Activated T-helper 1 cell treated with anti-CD3 and anti-CD28 coated beads, Interleukin-2, amount 50 U/mL, for 16 hours (primary cell): ENCODE data around the gene TCF15.

Source experiments
- DNase-seq, 2 donors: peaks; one replicate each; pipeline ENCODE4 v3.0.0-alpha.2; 2020; ENCODE audit warnings: low read depth in 1 of 2, low spot score in 1 of 2

Gene TCF15, protein sequence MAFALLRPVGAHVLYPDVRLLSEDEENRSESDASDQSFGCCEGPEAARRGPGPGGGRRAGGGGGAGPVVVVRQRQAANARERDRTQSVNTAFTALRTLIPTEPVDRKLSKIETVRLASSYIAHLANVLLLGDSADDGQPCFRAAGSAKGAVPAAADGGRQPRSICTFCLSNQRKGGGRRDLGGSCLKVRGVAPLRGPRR

DNA sequence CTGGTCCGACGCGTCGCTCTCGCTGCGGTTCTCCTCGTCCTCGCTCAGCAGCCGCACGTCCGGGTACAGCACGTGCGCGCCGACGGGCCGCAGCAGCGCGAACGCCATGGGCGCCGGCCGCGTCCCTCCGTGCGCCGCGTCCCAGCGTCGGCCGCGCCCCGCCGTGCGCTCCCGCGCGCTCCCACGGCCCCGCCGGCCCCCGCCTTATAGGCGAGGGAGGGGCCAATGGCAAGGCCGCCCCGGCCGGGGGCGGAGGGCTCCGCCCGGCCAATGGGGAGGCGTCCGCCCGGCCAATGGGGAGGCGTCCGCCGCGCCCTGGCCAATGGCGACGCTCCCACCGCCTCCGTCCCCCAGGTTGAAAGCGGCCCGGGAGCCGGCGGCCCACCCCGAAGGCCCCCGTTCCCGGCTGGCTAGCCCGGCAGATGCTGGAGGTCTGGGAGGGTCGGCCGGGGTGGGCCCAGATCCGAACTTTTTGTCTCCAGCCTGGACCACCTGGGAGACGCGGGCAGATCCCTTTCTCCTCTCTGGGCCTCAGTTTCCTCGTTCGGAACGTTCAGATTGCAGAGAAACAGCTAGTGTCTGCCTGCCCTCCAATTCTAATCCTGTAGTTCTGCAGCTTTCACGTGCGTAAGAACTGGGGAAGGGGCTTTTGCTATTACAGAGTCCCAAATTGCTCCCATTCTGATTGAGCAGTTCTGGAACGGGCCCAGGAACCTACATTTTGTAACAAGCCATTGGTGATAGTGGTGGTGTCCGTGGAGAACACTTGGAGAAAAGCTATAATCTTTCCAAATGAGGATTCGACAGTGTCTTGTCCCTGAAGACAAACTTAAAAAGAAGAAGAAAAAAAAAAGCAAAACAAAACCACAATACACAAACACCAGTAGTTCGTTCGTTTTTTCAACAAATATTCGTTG is at the start of gene TCF15:
TCF15 (minus strand) TSS at position 180 of the 917 bp plus-strand sequence; CDS start at position 108, 72 bp downstream.
- DNase-seq, result no peak

DNA sequence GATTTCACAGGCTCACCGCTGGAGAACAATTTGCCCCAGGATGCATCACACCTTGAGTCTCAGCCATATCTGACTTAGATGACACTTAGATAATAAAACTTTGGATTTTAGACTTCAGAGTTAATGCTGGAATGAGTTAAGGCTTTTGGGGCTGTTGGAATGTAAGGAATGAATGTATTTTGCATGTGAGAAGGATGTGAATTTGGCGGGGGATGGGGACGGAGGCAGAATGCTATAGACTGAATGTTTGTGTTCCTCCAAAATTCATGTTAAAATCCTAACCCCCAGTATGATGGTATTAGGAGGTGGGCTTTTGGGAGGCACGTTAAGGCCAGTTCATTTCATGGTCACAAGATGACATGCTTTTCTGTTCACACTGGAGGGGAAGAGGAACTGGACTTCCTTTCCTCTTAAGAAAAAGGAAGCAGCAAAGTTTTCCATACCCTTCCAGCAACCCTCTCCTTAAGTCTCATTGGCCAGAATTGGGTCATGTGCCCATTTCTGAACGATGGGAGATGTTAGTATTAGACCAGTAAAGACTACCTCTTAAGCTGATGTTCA is 48.7 kb upstream of the TCF15 start:
- no peak for DNase-seq

DNA sequence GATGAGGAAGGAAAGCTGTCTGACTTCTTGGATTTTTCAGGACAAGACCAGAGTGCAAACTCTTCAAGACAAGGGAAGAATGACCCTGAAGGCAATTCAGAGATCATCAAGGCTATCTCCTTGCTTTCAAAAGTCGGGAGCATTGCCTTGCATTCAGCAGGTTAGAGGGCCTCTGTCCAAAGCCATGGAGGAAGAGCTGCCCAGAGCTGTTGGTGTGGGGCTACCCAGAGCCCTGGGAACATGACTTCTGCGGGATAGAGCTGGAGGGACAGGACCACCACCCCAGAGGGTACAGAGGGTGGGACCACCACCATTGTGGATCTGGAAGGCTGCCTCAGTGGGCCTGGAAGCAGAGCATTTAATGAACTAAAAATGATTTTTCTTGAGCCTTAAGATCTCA is 48.1 kb upstream of the TCF15 start:
- DNase-seq, result no peak

DNA sequence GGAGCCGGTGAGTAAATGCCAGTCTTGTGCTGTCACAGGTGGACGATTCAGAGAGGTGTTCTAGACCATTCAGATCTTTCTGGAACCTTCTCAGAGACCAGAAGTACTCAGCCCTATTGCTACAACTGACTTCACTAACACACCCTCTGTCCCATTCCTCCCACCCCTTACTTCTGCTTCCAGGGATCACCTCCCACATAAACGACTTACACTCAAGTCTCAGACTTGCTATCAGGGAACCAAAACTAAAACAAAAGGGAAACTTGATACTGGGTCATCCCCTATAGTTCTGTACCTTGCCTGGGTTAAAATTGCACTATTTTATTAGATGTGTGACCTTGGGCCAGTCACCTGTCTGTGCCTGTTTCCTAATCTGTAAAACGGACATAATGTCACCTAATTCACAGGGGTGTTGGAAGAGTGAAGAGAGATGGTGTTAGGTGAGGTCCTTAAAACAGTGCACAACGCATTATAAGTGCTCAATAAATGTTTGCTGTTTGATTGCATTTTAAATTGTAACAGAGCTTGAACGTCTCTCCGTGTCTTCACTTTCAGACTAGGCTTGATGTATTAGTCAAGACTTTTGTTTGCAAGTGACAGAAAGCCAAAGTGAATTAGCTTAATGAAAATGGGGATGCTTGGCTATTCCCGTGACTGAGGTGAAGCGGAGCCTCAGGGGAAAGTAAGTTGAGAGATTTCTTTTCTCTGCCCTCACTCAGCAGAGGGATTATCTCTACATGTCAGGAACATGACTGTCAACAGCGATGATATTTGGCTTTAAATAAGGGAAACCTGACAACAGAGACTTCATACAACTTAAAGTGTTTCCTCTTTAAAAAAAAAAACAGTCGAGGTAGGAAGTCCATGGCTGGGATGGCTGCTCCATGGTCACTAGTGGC is 45.9 kb upstream of the TCF15 start:
- no peak for DNase-seq

DNA sequence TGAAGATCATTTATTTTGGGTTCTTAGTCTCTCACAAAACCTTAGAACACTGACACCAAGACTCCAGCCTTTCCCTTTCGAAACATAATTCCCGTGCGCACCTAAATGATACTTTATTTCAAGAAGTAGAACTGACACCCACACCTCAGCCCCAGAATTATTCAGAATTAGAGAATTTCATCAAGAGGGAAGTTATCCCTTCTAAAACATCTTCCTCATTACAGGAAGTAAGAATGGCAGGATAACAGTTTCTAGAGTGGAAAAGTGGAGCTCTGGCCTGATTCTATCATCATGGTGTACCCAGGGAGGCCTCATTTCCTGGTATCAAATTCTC is 44.3 kb upstream of the TCF15 start:
- DNase-seq, result no peak

DNA sequence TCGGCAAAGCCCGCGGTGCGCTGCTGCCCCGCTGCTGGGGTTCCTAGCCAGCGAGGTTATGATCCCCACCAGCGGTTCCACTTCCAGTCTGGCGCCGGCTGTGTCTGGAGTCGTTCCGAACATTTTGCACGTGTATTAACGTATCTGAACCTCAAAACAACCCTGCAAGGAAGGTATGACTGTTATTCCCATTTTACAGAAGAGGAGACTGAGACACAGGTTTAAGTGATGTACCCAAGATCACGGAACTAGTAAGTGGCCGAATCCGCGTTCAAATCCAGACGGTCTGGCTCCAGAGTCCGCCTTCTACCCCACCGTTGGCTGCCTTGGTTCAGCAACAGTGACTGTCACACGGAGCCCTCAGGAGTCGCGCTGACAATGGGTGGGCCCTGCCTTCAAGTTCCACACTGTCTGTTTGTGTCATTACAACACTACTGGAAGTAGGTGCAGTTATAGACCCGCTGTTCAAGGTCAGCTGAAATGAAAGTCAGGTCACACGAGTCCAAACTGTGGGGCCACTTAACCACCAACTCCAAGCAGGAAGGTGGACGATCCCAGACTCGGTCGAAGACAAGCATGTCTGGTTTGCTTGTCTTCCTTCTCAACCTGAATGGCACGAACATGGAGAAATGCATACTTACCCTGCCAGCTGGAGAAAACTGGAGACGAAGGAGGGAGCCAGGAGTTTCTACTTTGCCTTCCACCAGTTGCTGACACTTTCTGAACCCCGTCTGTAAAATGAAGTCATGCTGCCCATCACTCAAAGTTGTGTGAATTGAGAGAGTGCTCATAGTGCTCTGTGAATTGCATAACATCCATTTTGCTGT is 43.7 kb upstream of the TCF15 start:
- DNase-seq, result no peak

DNA sequence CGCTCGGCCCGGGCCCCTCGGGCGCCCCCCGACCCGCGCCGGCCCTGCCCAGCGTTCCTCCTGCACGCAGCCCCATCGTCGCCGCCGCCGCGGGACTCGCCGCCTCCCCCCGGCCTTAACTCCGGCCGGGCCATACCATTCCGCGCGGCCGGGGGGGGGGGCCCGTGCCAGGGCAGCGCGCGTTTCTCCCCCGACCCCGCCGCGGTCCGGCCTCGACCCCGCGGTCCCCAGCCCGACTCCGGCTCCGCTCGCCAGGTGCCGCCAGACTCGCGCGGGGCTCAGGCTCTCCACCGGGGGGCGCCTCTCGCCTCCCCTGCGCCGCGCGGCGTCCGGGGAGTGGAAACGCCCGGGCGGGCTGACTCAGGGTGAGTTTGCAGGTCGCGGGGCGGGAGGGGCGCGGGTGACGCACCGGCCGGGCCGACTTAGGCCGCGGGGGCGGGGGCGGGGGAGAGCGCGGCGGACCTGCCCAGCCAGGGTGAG is 43.0 kb upstream of the TCF15 start, which contains the start of gene SRXN1:
SRXN1 (minus strand) TSS at position 91 of the 480 bp plus-strand sequence; CDS start at position 76, 15 bp downstream.
- peak; percentile 61 to 78 for DNase-seq

DNA sequence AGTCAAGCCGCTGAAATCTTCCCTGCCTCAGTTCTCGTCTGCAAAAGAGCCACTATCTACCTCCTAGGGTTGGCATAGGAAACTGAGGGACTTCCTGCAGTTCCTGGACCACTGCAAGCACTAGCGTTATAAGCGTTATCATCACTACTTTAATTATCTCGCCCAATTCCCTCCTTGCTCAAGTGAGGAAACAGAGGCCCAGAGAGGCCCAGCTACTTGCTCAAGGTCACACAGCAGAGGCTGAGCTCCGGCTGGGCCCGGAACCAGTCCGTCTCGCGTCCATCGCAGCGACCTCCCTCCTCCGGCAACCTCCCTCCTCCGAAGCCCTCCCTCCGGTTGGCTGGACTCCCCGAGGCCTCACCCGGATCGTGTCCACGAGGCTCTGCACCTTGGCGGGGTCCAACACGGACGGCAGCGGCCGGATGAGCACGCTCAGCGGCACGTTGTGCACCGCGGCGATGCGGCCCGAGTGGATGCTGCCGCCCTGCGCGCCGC is 42.6 kb upstream of the TCF15 start:
- DNase-seq, result no peak

DNA sequence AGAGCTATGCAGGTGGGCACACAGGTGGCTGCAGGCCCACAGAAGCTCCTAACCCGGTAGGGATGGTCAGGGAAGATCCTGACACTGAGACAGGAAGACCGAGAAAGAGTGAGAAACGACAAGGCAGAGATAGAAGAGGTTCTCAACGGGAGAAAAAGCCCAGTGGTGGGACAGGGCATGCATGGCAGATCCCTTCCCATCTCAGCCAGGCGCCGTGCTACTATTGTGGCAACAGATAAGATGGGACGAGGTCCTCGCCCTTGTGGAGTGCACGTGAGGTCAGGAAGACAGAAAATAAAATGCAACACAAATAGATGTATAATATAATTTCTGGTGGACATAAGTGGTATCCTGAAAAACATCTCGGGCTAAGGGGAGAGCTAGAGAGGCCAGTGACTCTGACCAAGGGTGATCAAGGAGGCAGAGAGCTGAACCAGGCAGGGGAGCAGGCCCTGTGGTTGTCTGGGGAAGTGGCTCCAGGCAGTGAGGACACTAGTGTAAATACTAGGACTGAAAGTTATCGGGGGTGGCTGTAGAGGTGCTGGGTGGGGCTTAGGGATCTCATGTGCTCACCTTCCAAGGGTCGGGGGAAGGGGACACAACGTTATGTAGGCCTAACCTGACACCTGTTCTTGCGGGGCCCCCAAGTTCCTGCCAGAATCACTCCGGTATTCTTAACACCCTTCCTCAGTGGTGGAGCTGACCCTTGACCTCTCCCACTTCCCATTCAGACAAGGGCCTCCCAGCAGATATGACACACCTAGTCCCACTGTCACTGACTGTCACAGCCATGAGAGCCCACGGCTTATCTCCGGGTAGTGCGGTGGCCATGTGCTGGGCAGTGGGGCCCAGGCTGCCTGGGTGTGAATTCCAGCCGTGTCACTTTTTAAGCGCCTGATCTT is 41.9 kb upstream of the TCF15 start:
- no peak for DNase-seq

DNA sequence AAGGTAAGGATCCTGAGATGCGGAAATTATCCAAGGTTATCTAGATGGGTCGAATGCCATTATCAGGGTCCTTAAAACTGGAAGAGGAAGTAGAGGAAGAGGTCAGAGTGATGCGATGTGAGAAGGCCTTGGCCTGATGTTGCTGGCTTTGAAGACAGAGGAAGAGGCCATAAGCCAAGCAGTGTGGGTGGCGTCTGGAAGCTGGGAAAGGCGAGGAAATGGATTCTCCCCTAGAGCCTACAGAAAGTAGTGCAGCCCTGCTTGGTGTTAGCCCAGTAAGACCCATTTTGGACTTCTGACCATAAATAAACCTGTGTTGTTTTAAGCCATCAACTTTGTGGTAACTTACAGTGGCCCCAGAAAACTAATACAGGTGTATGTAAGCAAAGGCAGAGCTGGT is 40.8 kb upstream of the TCF15 start:
- no peak for DNase-seq

DNA sequence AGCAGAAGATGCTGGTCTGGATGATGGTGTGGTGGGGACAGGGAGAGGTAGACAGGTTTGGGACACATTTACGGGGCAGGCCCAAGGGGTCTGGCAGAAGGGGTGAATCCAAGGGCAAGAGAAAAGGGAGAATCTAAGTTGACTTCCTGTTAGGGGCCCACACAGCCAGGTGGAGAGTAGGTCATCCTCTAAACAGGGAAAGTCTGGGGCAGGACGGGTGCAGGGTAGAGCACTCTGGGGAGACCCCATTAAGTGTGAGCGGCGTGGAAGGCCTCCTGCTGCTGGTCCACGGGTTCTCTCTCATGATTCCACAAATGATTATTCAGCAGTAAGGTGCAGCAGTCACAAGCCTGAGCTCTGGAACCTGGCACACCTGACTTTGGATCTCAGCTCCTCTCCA is 40.2 kb upstream of the TCF15 start:
- DNase-seq, result no peak

DNA sequence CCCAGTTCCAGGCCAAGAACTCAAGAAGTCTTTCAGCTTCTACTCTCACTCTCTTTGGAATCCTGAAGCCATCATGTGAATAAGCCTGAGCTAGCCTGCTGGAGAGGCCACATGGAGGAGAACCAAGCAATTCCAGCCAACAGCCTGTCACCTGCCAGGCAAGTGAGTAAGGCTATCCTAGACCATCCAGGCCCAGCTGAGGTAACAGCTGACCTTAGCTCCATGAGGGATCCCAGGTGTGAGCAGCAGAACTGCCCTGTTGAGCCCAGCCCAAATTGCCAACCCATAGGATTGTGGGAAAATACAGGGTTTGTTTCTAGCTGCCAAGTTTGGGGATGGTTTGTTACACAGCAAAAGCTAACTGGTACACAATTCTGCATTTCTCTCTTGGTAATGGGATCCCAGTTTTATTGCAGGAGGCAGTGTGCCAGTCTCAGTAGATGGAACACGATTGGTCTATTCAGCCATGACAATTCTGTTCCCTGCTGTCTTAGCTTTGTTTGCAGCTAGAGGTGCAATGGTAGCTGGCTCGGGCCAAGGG is 37.4 kb upstream of the TCF15 start:
- DNase-seq, result no peak

DNA sequence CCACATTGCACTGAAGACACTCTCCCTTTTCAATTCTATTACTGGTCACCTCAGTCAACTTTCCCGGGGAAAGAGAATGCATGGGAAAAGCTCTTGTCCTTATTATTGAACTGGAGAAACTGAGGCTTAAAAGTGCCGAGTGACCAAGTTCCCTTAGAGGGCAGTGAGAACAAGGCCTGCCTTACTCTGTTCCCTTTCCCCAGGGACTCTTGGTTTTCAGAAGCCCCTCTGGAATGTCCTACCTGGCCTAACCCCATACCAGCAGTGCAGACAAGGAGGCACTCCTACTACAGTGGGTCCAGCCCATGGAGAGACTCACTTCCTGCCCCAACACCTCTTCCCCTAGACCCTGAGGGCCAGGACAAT is 36.7 kb upstream of the TCF15 start:
- no peak for DNase-seq

DNA sequence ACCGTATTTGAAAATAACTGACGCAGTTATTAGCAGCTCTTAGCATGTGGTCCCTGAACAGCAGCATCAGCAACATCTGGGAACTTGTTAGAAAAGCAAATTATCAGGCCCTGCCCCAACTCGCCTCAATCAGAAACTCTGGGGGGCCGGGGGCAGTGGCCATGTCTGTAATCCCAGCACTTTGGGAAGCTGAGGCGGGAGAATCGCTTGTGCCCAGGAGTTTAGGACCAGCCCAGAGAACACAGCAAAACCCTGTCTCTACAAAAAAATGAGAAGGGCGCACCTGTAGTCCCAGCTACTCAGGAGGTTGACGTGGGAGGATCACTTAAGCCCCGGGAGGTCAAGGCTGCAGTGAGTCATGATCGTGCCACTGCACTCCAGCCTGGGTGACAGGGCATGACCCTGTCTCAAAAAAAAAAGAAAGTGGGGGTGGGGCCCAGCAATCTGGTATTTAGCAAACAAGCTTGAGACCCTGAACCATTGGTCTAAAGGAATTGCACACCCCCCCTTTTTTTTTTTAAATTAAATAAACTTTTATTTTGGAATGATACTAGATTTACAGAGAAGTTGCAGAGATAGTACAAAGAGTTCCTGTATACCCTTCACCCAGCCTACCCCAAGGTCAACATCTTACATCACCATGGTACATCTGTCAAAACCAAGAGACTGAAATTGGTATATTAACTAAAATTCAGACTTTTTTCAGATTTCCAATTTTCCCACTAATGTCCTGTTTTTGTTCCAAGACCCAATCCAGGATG is 36.2 kb upstream of the TCF15 start:
- DNase-seq, result no peak

DNA sequence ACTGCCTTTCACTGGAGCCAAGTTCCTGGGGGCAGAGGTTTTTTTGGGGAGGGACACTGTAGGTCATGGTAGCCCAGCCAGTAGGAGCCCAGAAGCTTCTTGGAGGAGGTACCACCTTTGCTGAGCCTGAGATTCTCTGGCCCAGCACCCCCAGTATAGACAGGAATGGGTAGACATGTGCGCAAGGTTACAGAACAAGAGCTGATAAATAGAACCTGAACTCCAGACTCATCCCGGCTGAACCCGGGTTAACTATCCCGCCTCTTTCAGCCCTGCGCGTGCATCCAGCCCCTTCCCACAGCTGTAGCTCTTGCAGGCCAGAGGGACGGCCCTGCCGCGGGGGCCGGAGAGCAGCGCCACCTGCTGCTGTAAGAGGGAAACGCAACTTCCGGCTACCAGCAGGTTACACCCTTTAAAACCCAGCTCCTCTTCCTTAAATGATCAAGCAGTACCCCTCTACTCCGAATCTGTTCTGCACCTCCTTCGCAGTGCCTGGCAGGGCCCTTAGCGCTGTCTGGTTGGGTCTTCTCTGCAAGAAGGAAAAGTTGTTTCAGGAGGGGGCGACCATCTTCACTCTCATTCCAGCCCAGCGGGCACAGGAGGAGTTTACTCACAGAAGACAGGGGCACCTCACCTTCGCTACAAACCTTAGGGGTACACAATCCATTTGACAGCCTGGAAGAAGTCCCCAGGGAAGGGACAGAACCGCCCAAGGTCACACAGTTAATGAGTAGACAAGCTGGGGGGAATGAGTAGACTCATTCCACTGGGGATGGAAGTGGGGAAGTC is 35.4 kb upstream of the TCF15 start:
- peak; percentile 26 to 50 for DNase-seq

DNA sequence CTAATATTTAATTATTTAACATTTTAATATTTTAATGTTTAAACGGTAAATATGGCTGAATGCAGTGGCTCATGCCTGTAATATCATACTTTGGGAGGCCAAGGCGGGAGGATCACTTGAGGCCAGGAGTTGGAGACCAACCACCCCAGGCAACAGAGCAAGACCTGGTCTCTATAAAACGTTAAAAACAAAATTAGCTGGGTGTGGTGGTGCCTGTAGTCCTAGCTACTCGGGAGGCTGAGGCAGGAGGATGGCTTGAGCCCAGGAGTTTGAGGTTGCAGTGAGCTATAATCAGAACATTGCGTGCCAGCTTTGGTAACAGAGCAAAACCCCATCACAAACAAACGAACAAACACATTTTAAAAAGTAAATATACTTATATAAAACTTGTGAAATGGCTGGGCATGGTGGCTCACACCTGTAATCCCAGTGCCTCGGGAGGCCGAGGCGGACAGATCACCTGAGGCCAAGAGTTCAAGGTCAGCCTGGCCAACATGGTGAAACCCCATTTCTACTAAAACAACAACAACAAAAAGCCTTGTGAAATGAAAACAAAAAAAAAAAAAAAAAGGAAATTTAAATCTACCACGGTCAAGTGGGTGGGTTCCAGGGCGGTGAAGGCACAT is 34.7 kb upstream of the TCF15 start:
- DNase-seq, result no peak
